UCSD-AML1 (cell line): ENCODE measurements around the gene REC114.
"Not testable (repeated sequence)": the region's sequence is repeated elsewhere in the genome, so short reads cannot be mapped to it uniquely, and the experiment has no call there.

ENCODE experiments used
- DNase-seq: peaks from one replicate; lab custom pipeline; 2025; ENCODE audit not compliant: unreplicated experiment; lab: John Stamatoyannopoulos, UW

The REC114 gene

GRCh38 chr15:73454096-73454495 lies 11.1 kb downstream of the REC114 start:
- DNase-seq = no peak

- no peak for DNase-seq
Measured at GRCh38 chr15:73455876-73456275, 12.9 kb downstream of the REC114 start.

GRCh38 chr15:73457334-73457733 lies 14.4 kb downstream of the REC114 start:
- no peak for DNase-seq

- DNase-seq = no peak
Measured at GRCh38 chr15:73460662-73461061, 17.7 kb downstream of the REC114 start.

GRCh38 chr15:73464602-73465001 lies 21.6 kb downstream of the REC114 start:
- no peak for DNase-seq

GRCh38 chr15:73467758-73468157 lies 24.8 kb downstream of the REC114 start:
- no peak for DNase-seq

GRCh38 chr15:73474785-73475184 lies 31.8 kb downstream of the REC114 start:
- no peak for DNase-seq

GRCh38 chr15:73476704-73477216 lies 33.8 kb downstream of the REC114 start:
- DNase-seq = no peak

GRCh38 chr15:73480050-73480449 lies 37.1 kb downstream of the REC114 start:
- DNase-seq = no peak

GRCh38 chr15:73482166-73482565 lies 39.2 kb downstream of the REC114 start:
- no peak for DNase-seq

GRCh38 chr15:73483053-73483452 lies 40.1 kb downstream of the REC114 start:
- no peak for DNase-seq

- no peak for DNase-seq
Measured at GRCh38 chr15:73485372-73485771, 42.4 kb downstream of the REC114 start.

GRCh38 chr15:73485885-73486284 lies 42.9 kb downstream of the REC114 start:
- not testable (repeated sequence) for DNase-seq

GRCh38 chr15:73488698-73489097 lies 45.7 kb downstream of the REC114 start:
- DNase-seq = no peak

GRCh38 chr15:73493922-73494321 lies 51.0 kb downstream of the REC114 start:
- DNase-seq = no peak

GRCh38 chr15:73495181-73495580 lies 52.2 kb downstream of the REC114 start:
- no peak for DNase-seq

- DNase-seq = no peak
Measured at GRCh38 chr15:73500696-73501095, 57.7 kb downstream of the REC114 start.

- no peak for DNase-seq
Measured at GRCh38 chr15:73504885-73505284, 61.9 kb downstream of the REC114 start.

- no peak for DNase-seq
Measured at GRCh38 chr15:73515527-73515926, 72.6 kb downstream of the REC114 start.

- DNase-seq = no peak
Measured at GRCh38 chr15:73517566-73517965, 74.6 kb downstream of the REC114 start.

GRCh38 chr15:73518180-73518862 lies 75.4 kb downstream of the REC114 start:
- no peak for DNase-seq

- no peak for DNase-seq
Measured at GRCh38 chr15:73518876-73519733, 76.1 kb downstream of the REC114 start.
